Right atrium auricular region (tissue), 2 donors: ENCODE measurements around the gene IRF2BP1. TPM values are rescaled to one million over a fixed set of nuclear protein-coding genes. Genes with fewer than 3 reads are reported as not detected.

Source experiments
- DNase-seq: peaks from one replicate; pipeline ENCODE4 v3.0.0-alpha.2; 2019; ENCODE audit warnings: low spot score
- H3K27ac ChIP-seq, 2 donors: fragments of 200-600 bp; sonication (generic); 1 replicate in 1 of 2; 2 replicates in 1 of 2; pipeline ENCODE4 v1.5.1; 2016 to 2019
- H3K27me3 ChIP-seq, 2 donors: fragments of 200-600 bp; sonication (generic); one replicate each; pipeline versions ENCODE4 v1.5.1 to v1.6.0; 2017 to 2019
- H3K36me3 ChIP-seq: fragments of 200-600 bp; sonication (generic); one replicate; pipeline ENCODE4 v1.5.1; 2016
- H3K4me1 ChIP-seq, 2 donors: fragments of 200-600 bp; sonication (generic); one replicate each; pipeline versions ENCODE4 v1.5.1 to v1.6.0; 2017 to 2019
- H3K4me3 ChIP-seq, 2 donors: fragments of 200-600 bp; sonication (generic); 1 replicate in 1 of 2; 2 replicates in 1 of 2; pipeline ENCODE4 v1.5.1; 2017 to 2019; ENCODE audit warnings: mild to moderate bottlenecking in 1 of 2, moderate library complexity in 1 of 2
- H3K9me3 ChIP-seq, 2 donors: fragments of 200-600 bp; sonication (generic); one replicate each; pipeline ENCODE4 v1.5.1; 2019
- CTCF ChIP-seq, 2 donors: fragments of 200-600 bp; sonication (generic); IDR thresholded peaks; one replicate each; pipeline ENCODE4 v1.5.1; 2019; ENCODE audit warnings: antibody characterized with exemption in 2 of 2
- total RNA-seq, 2 donors: library from RNA; depleted of rRNA; stranded (reverse); fragments of >200 nt; gene quantifications; one replicate each; pipeline ENCODE4 v1.1.0, GENCODE V29; 2016

IRF2BP1 gene
- total RNA-seq, 2 donors from 2014 or later = 24.2 to 30.5 TPM

DNA sequence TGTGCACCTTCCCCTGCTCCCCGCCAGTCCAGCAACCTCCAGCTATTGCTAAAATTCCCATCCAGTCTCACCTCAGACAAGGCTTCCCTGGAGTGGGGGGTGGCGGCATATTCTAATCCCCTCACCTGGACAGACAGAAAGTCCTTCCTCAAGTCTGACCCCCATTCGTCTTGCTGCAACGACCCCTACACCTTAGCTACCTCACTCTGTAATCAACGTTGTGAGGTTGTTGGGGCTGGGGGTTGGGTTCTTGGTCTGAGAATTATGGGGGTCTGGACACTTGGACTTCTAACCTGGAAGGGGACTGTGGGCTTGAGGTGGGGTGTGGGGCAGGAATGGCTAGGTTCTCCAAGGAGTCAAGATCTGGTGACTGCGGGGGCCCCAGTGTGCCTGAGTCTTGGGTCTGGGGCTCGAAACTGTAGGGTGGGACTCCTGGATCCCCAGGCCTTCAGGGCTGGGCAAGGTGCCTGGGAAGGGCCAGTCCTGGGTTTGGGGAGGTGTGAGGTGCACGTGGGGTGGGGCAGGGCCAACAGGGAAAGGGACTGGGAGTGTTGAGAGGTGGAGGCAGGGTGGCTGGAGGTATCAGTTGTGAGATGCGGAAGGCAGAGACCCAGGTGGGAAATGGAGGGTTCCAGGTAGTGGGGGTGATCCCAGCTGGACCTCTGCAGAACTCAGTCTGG is 20.5 kb downstream of the IRF2BP1 start:
- no peaks in the 10 kb centered on the region for H3K36me3 ChIP-seq
- H3K9me3 ChIP-seq = no peaks in the 10 kb centered on the region
- no peak overlapping the region for H3K27ac ChIP-seq
- no peak for TF ChIP-seq CTCF (IDR thresholded peaks at IDR 0.05)
- no peak overlapping the region for H3K4me3 ChIP-seq
- peaks cover 0 to 25% of the 10 kb centered on the region in 2 donors for H3K4me1 ChIP-seq
- DNase-seq = no peak
- H3K27me3 ChIP-seq = peaks cover 10 to 11% of the 10 kb centered on the region in 2 donors

DNA sequence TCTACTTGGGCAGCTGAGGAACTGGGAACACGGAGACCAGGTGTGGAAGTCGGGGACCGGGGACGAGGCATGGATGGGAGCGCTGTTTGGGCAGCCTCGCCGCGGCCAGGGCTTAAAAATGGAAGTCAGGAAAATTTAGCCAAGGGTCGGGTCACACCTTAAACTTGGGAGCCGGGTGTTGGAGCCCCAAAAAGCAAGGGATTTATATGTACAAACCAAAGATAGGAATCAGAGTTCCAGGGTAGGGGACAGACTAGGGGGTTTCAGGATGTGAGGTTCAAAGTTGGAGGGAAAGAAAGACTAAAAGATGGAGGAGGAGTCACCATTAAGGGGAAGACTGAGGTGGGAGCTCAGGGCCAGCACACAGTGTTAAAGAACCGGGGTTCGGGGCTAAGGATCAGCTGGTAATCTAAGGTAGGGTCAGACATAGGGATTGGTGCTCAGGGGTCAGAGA is 21.3 kb downstream of the IRF2BP1 start:
- no peak overlapping the region for H3K27ac ChIP-seq

DNA sequence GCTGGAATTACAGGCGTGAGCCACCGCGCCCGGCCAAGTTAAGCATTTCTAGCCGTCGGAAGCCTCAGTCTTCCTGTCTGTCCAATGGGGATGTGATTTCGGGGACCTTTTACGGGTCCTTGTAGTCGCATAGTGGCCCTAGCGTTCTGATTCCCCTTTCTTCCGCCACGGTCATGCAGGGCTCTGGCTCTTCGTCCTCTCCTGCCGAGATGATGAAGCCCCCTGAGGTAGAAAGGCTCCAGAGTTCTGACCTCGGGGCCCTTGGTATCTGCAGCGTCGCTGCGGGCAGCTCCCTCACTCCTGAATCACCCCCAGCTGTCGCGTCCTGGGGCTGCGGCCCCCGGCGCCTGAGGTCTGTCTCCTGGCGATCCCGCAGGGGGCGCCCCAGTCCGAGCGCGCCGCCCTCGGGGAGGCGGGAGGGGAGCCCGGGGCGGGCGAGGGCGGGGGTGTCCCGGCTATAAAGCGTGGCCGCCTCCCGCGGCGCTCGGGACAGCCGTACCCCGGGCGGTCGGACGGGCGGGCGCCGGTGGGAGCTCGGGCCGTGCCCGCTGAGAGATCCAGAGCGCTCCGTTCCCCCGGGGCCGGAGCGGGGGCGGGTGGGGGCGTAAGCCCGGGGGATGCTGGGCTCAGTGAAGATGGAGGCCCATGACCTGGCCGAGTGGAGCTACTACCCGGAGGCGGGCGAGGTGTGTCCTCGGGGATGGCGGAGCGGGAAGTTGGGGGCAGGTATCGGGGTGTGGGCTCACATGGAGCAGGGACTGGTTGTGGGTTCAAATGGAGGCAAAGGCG is 21.9 kb downstream of the IRF2BP1 start, which contains the start of gene FOXA3:
Gene FOXA3 (plus strand): TSS at position 487 of the 789 bp plus-strand sequence. CDS start 131 bp downstream, at position 618.
- Histone ChIP-seq H3K27ac (no peak within 1 kb of the TSS), H3K9me3 (no peaks in the 10 kb centered on the region), H3K27me3 (peaks cover 10 to 11% of the 10 kb centered on the region in 2 donors), H3K4me1 (peaks cover 0 to 25% of the 10 kb centered on the region in 2 donors), H3K36me3 (peaks cover 10% of the 10 kb centered on the region), H3K4me3 (peak within 1 kb of the TSS; percentile 24 to 86)
- no peak for DNase-seq
- TF ChIP-seq CTCF (IDR thresholded peaks at IDR 0.05) = peak; percentile 47 to 82

More for the DNA sequence above, 21.3 kb downstream of the IRF2BP1 start:
- no peak for DNase-seq
- Histone ChIP-seq H3K27me3 (peaks cover 10 to 11% of the 10 kb centered on the region in 2 donors), H3K9me3 (no peaks in the 10 kb centered on the region), H3K4me3 (peak overlapping the region in 1 of 2 donors; percentile 86), H3K36me3 (peaks cover 4% of the 10 kb centered on the region), H3K4me1 (peaks cover 0 to 25% of the 10 kb centered on the region in 2 donors)
- no peak for TF ChIP-seq CTCF (IDR thresholded peaks at IDR 0.05)

- Histone ChIP-seq H3K27me3 (peaks cover 10 to 11% of the 10 kb centered on the region in 2 donors), H3K36me3 (peaks cover 13% of the 10 kb centered on the region), H3K4me1 (peaks cover 0 to 25% of the 10 kb centered on the region in 2 donors), H3K27ac (no peak overlapping the region), H3K9me3 (no peaks in the 10 kb centered on the region), H3K4me3 (peak overlapping the region; percentile 24 to 86)
- DNase-seq = no peak
- no peak for TF ChIP-seq CTCF (IDR thresholded peaks at IDR 0.05)
These were observed 22.6 kb downstream of the IRF2BP1 start for GRCh38 chr19:45863335-45863839.

GRCh38 chr19:45862564-45863334 is 23.2 kb downstream of the IRF2BP1 start, which contains the start of gene SYMPK:
Gene SYMPK (minus strand): TSS chr19:45863147. CDS start chr19:45854495, 8,652 bp downstream.
- peaks cover 13% of the 10 kb centered on the region for H3K36me3 ChIP-seq
- no peaks in the 10 kb centered on the region for H3K9me3 ChIP-seq
- peak in 1 of 2 donors; percentile 20 for TF ChIP-seq CTCF (IDR thresholded peaks at IDR 0.05)
- peak; percentile 99 for DNase-seq
- H3K27ac ChIP-seq = peak within 1 kb of the TSS; percentile 90 to 95
- H3K27me3 ChIP-seq = peaks cover 10 to 11% of the 10 kb centered on the region in 2 donors
- H3K4me3 ChIP-seq = peak within 1 kb of the TSS; percentile 86 to 99
- peaks cover 0 to 25% of the 10 kb centered on the region in 2 donors for H3K4me1 ChIP-seq
